NOMO-1 treated with dmso at 0.1 percent for 144 hours (cell line): ENCODE results near the gene TBX3.

ENCODE experiments used
- DNase-seq: peaks from one replicate; lab custom pipeline; 2025; ENCODE audit not compliant: unreplicated experiment; lab: John Stamatoyannopoulos, UW

The TBX3 gene

DNA sequence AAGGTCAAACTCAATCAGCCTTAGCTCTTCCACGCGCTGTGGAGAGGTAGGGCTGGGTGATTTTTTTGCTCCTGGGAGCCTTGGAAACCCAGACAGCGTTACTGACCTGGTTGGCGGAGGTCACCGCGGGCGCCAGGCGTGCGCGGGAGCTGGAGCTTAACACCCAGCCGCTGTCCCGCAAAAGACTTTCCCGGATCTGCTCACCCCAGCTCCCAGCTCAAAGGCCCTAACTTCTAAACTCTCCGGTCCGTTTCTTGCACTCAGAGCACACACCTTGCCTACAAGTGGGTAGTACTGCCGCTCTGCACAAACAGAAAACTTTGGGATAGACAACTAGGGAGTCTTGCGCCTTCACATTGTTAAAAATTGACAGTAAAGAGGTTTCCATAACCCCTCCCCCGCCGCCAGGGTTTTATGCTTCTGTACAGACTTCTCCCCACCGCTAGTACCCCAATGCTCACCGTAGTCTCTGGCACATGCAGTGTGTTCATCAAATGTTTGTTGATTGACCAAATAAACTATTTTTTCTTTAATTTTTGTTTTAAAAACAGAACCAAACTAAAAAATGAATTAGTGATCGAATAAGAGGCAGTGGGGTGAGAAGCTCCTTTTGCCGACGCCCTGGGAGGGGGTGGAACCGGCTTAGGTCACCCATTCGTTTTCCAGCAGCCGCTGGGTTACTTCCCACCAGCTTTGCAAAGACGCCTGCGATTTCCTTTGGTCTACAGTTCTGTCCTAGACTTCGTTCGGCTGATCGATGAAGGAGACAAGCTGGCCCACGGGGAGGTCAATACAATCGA is 12.7 kb upstream of the TBX3 start:
- no peak for DNase-seq

DNA sequence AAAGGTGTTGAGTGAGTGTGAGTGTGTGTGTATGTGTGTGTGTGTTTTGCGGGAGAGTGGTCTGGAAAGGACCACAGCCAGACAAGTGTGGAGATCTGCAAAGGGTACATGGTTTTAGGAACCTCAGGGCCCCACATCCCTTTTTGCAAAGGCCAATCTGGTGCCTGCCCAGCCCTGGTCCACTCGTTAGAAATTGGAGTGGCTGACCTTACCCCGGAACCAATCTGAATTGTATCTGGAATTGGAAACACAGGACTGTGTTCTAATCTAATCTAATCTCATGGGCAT is 11.3 kb upstream of the TBX3 start:
- no peak for DNase-seq

- no peak for DNase-seq
Measured at GRCh38 chr12:114694436-114695304, 10.7 kb upstream of the TBX3 start.

- no peak for DNase-seq
Measured at GRCh38 chr12:114693532-114693931, 9.6 kb upstream of the TBX3 start.

DNA sequence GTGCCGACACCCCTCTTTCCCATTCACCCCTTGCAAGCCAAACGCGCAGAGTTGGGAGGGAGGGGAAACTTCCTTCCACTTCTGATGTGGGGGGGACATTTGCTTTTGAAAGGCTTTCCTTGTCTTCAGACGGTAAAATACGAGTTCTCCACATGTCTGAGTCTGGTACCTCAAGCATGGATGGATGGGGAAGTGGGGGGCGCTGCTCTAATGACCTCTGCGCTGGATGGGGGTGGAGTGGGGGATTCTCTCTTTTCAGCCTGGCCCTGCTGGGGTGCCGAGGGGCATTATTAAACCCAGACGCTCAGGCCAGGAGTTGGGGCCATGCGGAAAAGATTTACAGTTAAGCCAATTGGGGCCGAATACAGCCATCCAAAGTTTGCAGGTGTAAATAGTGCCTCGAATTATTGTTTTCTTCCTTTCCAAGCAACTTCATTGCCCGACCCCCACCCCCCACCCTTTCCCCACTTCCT is 9.1 kb upstream of the TBX3 start:
- DNase-seq: no peak

DNA sequence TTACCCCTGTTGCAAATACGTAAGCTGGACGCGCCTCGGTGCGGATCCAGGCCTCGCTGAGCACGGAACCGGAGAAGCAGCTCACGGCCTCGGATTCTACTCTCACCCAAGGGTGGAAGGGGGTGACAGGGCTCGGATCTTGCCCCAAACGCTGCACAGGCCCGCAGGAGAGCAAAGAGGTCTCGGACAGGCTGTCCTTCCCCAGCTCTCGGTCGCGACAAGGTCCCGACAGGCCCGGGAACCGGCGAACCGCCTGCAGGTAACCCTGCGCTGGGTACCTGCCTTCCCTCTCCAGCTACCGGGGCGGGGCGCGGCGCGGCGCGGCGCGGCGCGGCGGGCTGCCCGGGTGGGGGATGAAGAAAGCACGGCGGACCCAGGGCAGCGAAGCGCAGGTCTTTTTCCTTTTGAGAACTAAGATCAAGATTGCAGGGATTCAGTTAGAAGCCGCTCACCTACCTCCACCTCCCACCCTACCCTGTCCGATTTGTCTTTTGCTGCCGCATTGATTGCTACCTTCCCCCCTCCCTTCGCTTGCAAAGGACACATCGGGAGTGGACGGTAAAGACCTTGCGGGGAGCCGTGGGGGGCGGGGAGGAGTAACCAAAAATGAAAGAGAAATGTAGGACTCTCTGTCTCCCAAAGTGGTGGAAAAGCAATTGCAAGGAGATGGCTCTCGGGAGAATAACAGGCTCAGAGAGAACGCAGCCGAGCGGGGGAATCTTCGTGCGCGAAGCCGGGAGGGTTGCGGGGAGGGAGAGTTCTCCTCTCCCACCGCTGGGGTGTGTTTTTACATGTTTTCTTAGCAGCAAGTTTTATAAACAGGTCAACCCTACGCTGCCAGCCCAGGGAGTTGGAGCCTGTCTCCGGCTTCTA is 8.4 kb upstream of the TBX3 start:
- no peak for DNase-seq

DNA sequence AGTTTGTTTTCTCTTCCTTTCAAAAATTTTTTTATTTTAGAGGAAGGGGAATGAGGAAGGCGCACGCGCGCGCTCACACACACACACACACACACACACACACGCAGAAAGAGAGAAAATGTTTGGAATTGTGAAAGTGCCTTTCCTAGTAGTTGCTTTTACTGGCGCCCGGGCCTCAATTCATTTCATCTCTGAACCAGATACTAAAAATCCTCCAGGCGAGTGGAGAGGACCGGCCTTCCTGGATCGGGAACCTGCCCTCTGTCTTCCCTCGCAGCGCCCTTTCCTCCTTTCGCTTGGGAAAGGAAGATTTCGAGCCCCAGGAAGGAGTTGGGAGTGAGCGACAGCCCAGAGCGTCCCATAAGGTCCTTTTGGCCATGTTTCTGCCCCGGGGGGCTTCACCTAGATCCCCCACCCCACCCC is 7.8 kb upstream of the TBX3 start:
- no peak for DNase-seq

DNA sequence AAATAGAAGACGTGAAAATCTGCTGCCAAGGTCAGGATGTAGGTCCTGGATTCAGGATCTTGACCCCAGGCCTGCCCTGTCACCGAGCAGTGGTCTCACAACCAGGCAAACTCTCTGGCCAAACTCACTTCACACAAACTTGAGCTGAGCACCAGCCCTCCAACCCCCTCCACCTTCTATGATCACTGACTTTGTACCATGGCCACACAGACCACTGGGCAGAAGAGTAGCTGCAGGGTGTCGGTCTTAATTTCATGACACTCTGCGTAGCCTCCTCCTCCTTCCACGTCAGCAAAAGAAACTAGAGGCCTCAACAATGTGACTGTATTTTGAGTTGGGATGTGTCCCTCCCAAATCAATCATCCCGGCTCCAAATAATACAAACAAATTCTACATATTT is 7.2 kb upstream of the TBX3 start:
- DNase-seq: no peak

- DNase-seq: no peak
Measured at GRCh38 chr12:114690267-114691135, 6.5 kb upstream of the TBX3 start.

GRCh38 chr12:114689075-114689994 is 5.4 kb upstream of the TBX3 start:
- DNase-seq: no peak

DNA sequence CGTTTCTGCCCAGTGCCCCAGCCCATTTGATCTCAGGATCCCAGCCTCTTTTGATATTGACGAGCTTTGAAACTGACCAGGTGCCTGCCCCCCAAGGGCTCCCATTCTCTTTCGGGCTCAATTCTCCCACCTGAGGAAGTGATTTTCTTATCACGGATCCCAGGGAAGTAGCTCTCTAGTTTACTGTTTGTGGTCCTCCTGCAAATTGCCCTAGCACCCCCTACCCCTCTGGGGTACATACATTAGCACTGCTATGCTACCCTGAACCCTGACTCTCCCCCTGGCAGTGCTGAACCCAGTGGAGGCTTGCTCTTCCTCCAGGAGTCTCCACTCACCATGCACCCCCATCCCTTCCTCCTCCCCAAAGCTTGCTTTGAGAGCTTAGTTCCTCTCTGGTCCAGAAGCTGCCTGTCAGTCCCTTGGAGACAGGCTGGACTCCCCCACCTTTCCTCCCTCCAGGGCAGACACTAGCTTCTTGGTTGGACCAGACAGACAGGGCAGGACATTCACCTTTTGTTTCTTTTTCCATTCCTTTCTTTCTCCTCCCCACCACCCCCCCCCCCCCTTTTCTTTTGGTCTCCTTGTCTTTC is 4.4 kb upstream of the TBX3 start:
- no peak for DNase-seq

DNA sequence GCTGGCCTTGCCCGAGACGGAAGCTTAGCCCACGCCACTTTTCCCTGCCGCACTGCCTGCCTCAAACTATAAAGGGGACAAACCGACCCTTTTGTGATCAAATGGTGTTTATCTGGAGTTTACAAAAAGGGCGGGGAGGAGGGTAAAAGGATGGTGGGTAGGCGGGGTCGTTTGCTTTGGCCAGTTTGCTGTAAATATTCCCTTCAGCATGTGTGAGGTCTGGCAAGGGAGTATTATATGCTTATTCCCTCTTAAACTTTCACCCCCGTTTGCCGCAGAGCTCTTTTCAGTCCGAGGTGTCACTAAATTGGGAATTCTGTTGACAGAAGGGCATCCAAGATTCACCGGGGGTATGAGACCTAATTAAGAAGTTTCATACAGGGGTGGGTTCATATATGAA is 3.8 kb upstream of the TBX3 start:
- no peak for DNase-seq

- DNase-seq: no peak
Measured at GRCh38 chr12:114686773-114687500, 3.0 kb upstream of the TBX3 start.

DNA sequence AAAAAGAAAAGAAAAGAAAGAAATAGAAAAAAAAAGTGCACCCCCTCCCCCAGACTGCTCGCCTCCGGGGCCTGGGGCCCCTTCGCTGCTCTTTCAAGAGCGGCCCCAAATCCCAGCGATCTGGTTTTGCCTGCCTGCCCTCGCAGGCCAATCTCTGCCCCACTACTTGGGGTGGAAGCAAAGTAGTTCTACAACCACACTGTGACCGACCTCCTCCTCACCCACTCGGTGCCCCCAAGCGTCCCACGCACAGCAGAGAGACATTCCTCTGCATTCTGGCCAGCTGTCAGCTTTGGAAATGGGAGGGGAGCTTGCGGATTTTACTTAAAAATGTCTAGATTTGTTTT is 2.4 kb upstream of the TBX3 start:
- no peak for DNase-seq

DNA sequence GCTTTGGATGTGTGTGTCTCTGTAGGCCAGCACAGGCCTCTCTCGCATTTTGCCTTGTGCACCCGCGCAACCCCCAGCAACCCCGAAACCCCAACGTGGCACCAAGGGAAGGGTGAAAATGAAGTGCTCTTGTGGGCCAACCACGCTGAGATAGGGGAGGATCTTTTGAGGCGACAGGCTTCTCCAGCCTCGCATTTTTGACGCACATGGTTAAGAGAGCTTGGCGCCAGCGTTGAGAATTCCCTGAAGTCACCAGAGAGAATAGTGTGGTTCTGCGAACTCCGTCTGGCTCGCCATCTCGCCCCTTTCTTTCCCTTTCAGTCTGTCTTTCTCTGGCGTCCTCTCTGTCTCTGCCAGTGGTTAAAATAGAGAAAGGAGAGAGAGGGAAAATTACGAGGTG is 1.9 kb upstream of the TBX3 start:
- DNase-seq: no peak

- DNase-seq: no peak
Measured at GRCh38 chr12:114685320-114685781, 1.4 kb upstream of the TBX3 start.

DNA sequence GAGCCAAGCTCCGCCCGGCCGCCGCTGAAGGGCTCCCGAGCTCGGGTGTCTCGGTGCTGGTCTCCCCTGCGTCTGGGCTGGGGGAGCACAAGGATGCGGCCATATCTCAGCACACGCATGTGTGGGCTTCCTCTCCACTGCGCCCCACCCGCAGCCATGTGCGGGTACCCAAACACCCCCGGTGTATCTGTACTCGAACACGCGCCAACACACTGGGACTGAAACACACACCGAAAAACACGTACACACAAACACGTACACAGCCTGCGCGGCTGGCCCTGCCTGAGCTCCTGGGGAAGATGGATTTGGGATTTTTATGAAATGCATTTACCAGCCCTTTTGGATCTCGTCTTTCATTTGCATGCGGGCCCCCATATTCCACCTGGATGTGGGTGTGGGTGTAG is 897 bp upstream of the TBX3 start:
- no peak for DNase-seq

- DNase-seq: no peak
Measured at GRCh38 chr12:114683709-114684097, 272 bp downstream of the TBX3 start.
